Peyer's patch (tissue), 4 donors: ENCODE measurements around the gene AKAP1.

Experiments
- CTCF ChIP-seq, 6 experiments: fragments of 450-650 bp in 4 of 6; fragments of 200-600 bp in 2 of 6; sonication (generic) in 1 of 6; IDR thresholded peaks; one replicate each; pipeline ENCODE4 v1.5.1; 2017 to 2019; ENCODE audit warnings: antibody characterized with exemption in 6 of 6, mild to moderate bottlenecking in 3 of 6, moderate library complexity in 1 of 6
- POLR2A ChIP-seq, 2 donors: fragments of 450-650 bp; IDR thresholded peaks; one replicate each; pipeline ENCODE4 v1.5.1; 2017; ENCODE audit warnings: antibody characterized with exemption in 2 of 2, mild to moderate bottlenecking in 2 of 2, moderate library complexity in 2 of 2

- TF ChIP-seq CTCF (IDR thresholded peaks at IDR 0.05) = no peak
- no peak for TF ChIP-seq POLR2A (IDR thresholded peaks at IDR 0.05)
Observed at GRCh38 chr17:57037411-57037810, 47.6 kb upstream of the AKAP1 start.
